Ectodermal cell (in vitro differentiated cells): ENCODE data around the gene P2RX3.

Source experiments
- H3K27ac ChIP-seq: 2 replicates; pipeline ENCODE4 v1.7.0; 2013; ENCODE audit warnings: mild to moderate bottlenecking, low read depth, low read length; ENCODE audit not compliant: insufficient read depth, poor library complexity, severe bottlenecking
- H3K27me3 ChIP-seq: 2 replicates; pipeline ENCODE4 v1.7.0; 2013; ENCODE audit warnings: mild to moderate bottlenecking, low read length; ENCODE audit not compliant: insufficient read depth, control insufficient read depth, poor library complexity, severe bottlenecking
- H3K36me3 ChIP-seq: one replicate; pipeline ENCODE4 v1.7.0; 2013; ENCODE audit warnings: low read length; ENCODE audit not compliant: control insufficient read depth, insufficient read depth
- H3K4me1 ChIP-seq: one replicate; pipeline ENCODE4 v1.7.0; 2013; ENCODE audit warnings: low read length; ENCODE audit not compliant: control insufficient read depth, insufficient read depth
- H3K4me3 ChIP-seq: 2 replicates; pipeline ENCODE4 v1.7.0; 2013; ENCODE audit warnings: low read depth, low read length, control low read depth; ENCODE audit not compliant: insufficient read depth
- H3K9me3 ChIP-seq: 2 replicates; pipeline ENCODE4 v1.7.0; 2013; ENCODE audit warnings: mild to moderate bottlenecking, low read length, moderate library complexity; ENCODE audit not compliant: control insufficient read depth
- WGBS, 2 experiments: methylation state at CpG; one replicate each; pipeline ENCODE4 v1.1.7; 2013; ENCODE audit warnings: missing lambda C conversion rate in 2 of 2; 5-methylcytosine and 5-hydroxymethylcytosine counted together

P2RX3 gene

GRCh38 chr11:57406337-57406904 lies 68.3 kb downstream of the P2RX3 start:
- 88 to 89% methylated on average over 4 of the region's 4 CpGs for WGBS, 2 experiments

DNA sequence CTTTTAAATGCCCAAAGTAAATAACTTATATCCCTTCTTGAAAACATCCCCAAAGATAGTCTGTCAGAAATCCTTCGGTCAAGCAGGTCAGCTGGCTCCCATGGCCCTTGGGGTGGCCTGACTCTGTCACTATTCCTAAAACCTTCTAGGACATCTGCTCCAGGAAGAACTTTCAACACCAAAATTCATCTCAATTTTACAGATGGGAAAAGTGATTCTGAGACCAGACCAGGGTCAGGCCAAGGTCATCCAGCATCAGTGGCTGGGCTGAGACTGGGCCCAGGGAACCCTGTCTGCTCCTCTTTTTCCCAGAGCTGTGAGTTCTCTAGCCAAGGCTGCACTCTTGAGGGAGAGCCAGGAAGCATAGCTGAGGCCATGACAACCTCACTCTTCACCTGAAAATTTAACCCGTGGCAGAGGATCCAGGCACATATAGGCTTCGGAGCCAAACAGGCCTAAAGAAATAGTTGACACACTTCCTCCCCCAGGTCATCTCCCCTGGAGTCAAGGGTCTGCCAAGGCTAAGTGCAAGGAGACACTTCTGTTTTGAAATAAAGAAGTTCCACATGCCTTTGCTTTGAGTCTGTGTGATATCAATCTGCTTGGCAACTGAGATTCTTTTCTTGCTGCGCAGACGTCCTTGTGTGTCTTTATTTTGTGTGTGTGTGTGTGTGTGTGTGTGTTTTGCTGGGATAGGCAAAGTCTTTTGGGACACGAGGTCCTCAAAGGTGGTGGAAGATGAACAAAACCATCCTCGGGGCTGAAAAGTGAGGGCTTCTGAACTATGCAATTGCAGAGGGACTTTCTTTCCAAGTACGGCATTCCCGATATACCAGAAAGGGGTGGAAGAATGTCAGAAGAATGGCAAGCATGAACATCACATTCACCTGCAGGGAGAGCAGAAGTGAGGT lies 69.1 kb downstream of the P2RX3 start:
- H3K9me3 ChIP-seq, result no peaks in the 10 kb centered on the region
- H3K27me3 ChIP-seq, result no peaks in the 10 kb centered on the region
- no peaks in the 10 kb centered on the region for H3K4me1 ChIP-seq
- H3K27ac ChIP-seq, result no peak overlapping the region
- H3K4me3 ChIP-seq, result no peak overlapping the region
- 94% methylated on average over 9 of the region's 9 CpGs for WGBS, 2 experiments
- peaks cover 10% of the 10 kb centered on the region for H3K36me3 ChIP-seq

More at GRCh38 chr11:57406337-57406904, 68.3 kb downstream of the P2RX3 start:
- H3K27ac ChIP-seq, result no peak overlapping the region
- no peaks in the 10 kb centered on the region for H3K27me3 ChIP-seq
- no peaks in the 10 kb centered on the region for H3K4me1 ChIP-seq
- no peaks in the 10 kb centered on the region for H3K9me3 ChIP-seq
- peaks cover 10% of the 10 kb centered on the region for H3K36me3 ChIP-seq
- H3K4me3 ChIP-seq, result no peak overlapping the region

DNA sequence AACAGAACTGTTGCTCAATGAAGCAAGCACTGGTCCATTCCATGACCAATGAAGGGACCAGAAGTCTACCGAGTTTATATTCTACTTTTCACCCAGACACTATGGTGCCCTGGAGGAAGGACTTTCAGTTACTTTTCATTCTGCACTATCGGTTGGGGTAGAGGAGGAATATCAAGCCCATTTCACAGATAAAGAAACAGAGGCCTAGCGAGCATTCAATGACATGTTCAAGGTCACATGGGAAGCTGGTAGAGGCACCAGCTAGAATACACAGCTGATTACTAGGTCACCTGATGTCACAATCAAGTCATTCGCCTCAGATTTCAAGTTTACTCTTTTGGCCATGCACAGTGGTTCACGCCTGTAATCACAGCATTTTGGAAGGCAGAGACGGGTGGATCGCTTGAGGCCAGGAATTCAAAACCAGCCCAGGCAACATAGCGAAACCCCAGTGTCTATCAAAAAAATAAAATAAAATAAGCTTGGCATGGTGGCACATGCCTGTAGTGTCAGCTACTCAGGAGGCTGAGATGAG lies 69.9 kb downstream of the P2RX3 start:
- H3K4me1 ChIP-seq, result no peaks in the 10 kb centered on the region
- no peak overlapping the region for H3K4me3 ChIP-seq
- no peaks in the 10 kb centered on the region for H3K9me3 ChIP-seq
- no peak overlapping the region for H3K27ac ChIP-seq
- H3K36me3 ChIP-seq, result peaks cover 10% of the 10 kb centered on the region
- WGBS, 2 experiments, result 89 to 93% methylated on average over 8 of the region's 8 CpGs
- H3K27me3 ChIP-seq, result no peaks in the 10 kb centered on the region

DNA sequence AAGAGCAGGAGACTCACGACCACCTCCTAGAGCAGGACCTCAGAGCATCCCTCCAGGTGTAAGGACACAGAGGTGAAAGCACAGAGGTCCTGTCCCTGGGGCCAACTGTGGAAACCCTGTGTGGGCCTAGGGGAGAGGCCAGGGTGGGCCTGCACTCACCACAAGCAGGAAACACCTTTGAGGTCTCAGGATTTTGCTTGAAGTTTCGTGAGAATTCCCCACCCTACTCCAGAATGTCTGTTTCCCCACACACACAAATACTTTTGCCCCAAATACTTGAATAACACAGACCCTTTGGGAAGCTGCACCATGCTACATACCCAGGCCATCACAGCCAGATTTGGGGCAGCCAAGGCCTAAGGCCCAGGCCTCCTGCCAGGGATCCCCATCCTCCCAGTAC lies 70.6 kb downstream of the P2RX3 start:
- Histone ChIP-seq H3K36me3 (peaks cover 10% of the 10 kb centered on the region), H3K4me1 (no peaks in the 10 kb centered on the region), H3K27ac (no peak overlapping the region), H3K27me3 (no peaks in the 10 kb centered on the region), H3K9me3 (no peaks in the 10 kb centered on the region), H3K4me3 (no peak overlapping the region)
- WGBS, 2 experiments, result 96% methylated on average over 2 of the region's 2 CpGs

- 93 to 94% methylated on average over 18 of the region's 18 CpGs for WGBS, 2 experiments
- Histone ChIP-seq H3K4me3 (no peak overlapping the region), H3K4me1 (no peaks in the 10 kb centered on the region), H3K9me3 (no peaks in the 10 kb centered on the region), H3K27ac (no peak overlapping the region), H3K27me3 (no peaks in the 10 kb centered on the region), H3K36me3 (peaks cover 10% of the 10 kb centered on the region)
These were observed 71.4 kb downstream of the P2RX3 start for GRCh38 chr11:57409321-57410100.

GRCh38 chr11:57410287-57410686 lies 72.1 kb downstream of the P2RX3 start:
- no peaks in the 10 kb centered on the region for H3K9me3 ChIP-seq
- no peaks in the 10 kb centered on the region for H3K4me1 ChIP-seq
- no peaks in the 10 kb centered on the region for H3K27me3 ChIP-seq
- H3K27ac ChIP-seq, result no peak overlapping the region
- no peak overlapping the region for H3K4me3 ChIP-seq
- H3K36me3 ChIP-seq, result peaks cover 10% of the 10 kb centered on the region

- peaks cover 14% of the 10 kb centered on the region for H3K36me3 ChIP-seq
- WGBS, 2 experiments, result 83 to 90% methylated on average over 4 of the region's 4 CpGs
These were observed 75.5 kb downstream of the P2RX3 start for GRCh38 chr11:57413681-57414080.

DNA sequence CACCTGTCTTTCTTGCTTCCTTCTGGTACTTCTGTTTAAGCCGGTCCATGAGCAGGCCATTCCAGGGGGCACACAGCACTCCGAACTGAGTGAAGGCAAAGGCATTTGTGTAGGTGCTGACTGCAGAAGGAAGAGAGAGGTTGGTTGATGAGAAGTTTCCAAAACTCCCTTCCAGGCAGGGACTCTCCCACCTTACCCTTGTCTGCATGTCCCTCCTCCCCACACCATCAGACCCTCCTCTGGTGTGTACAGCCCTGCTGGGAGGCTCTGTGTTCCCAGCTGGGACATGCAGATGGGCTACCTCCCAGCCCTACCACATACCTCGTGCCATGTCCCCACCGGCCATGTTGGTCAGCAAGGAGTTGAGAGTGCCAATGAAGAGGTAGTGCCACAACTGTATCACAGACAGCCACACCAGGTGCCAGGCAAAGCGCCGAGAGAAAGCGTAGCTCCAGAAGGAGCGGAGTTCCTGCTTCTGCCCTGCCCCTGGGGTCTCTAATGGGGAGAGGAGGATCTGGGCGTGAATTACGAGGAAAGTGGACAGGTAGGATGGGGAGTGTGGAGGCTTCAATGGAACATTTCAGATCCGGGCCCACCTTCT lies 76.6 kb downstream of the P2RX3 start:
- Histone ChIP-seq H3K9me3 (no peaks in the 10 kb centered on the region), H3K36me3 (peaks cover 10% of the 10 kb centered on the region)
- 96 to 97% methylated on average over 11 of the region's 11 CpGs for WGBS, 2 experiments

More at GRCh38 chr11:57413681-57414080, 75.5 kb downstream of the P2RX3 start:
- H3K4me1 ChIP-seq, result no peaks in the 10 kb centered on the region
- no peak overlapping the region for H3K4me3 ChIP-seq
- H3K27me3 ChIP-seq, result no peaks in the 10 kb centered on the region
- H3K27ac ChIP-seq, result no peak overlapping the region
- no peaks in the 10 kb centered on the region for H3K9me3 ChIP-seq

GRCh38 chr11:57416436-57416835 lies 78.3 kb downstream of the P2RX3 start:
- H3K36me3 ChIP-seq, result peaks cover 10% of the 10 kb centered on the region
- H3K27ac ChIP-seq, result no peak overlapping the region

More for the DNA sequence above, 76.6 kb downstream of the P2RX3 start:
- H3K27me3 ChIP-seq, result no peaks in the 10 kb centered on the region
- no peak overlapping the region for H3K4me3 ChIP-seq
- no peak overlapping the region for H3K27ac ChIP-seq
- H3K4me1 ChIP-seq, result no peaks in the 10 kb centered on the region

More at GRCh38 chr11:57416436-57416835, 78.3 kb downstream of the P2RX3 start:
- 89 to 96% methylated on average over 3 of the region's 3 CpGs for WGBS, 2 experiments
- Histone ChIP-seq H3K4me3 (no peak overlapping the region), H3K9me3 (no peaks in the 10 kb centered on the region), H3K4me1 (no peaks in the 10 kb centered on the region), H3K27me3 (no peaks in the 10 kb centered on the region)
